Osteoblast (primary cell): ENCODE results near the gene SLITRK2. TPM values are rescaled to one million over a fixed set of nuclear protein-coding genes. Genes with fewer than 3 reads are reported as not detected.

Experiments
- DNase-seq: peaks from one replicate; pipeline ENCODE4 v3.0.0; 2011; ENCODE audit warnings: low spot score, mixed read lengths; ENCODE audit not compliant: insufficient read length; ENCODE audit errors: missing footprints
- H2AFZ ChIP-seq: 2 replicates; pipeline ENCODE4 v1.6.0; 2011; ENCODE audit warnings: mild to moderate bottlenecking, low read length
- H3K27ac ChIP-seq: 2 replicates; pipeline ENCODE4 v1.5.1; 2011; ENCODE audit warnings: mild to moderate bottlenecking, low read depth, low read length, moderate library complexity
- H3K27me3 ChIP-seq: 2 replicates; pipeline ENCODE4 v1.6.0; 2012; ENCODE audit warnings: mild to moderate bottlenecking, control low read depth, inconsistent platforms, low read length, moderate library complexity; ENCODE audit not compliant: insufficient read depth
- H3K36me3 ChIP-seq: 2 replicates; pipeline ENCODE4 v1.5.1; 2011; ENCODE audit warnings: mild to moderate bottlenecking, low read length, control low read depth, moderate library complexity; ENCODE audit not compliant: insufficient read depth
- H3K4me1 ChIP-seq: 2 replicates; pipeline ENCODE4 v1.5.1; 2011; ENCODE audit warnings: mild to moderate bottlenecking, low read length, control low read depth, moderate library complexity; ENCODE audit not compliant: insufficient read depth
- H3K4me2 ChIP-seq: 2 replicates; pipeline ENCODE4 v1.6.0; 2011; ENCODE audit warnings: mild to moderate bottlenecking, low read length; ENCODE audit not compliant: insufficient read depth
- H3K4me3 ChIP-seq: fragments of 200-600 bp; sonication (generic); 3 replicates; pipeline ENCODE4 v1.5.1; 2012; ENCODE audit warnings: mild to moderate bottlenecking, low read length, inconsistent platforms; ENCODE audit not compliant: insufficient read depth
- H3K79me2 ChIP-seq: 2 replicates; pipeline ENCODE4 v1.6.0; 2012; ENCODE audit warnings: mild to moderate bottlenecking, low read length, control low read depth, inconsistent platforms; ENCODE audit not compliant: insufficient read depth
- H3K9me3 ChIP-seq: 2 replicates; pipeline ENCODE4 v1.5.1; 2011; ENCODE audit warnings: low read depth, low read length, control low read depth
- H4K20me1 ChIP-seq: 2 replicates; pipeline ENCODE4 v1.6.0; 2012; ENCODE audit warnings: mild to moderate bottlenecking, low read length, control low read depth; ENCODE audit not compliant: insufficient read depth
- CTCF ChIP-seq: IDR thresholded peaks from 2 replicates; pipeline ENCODE4 v1.5.1; 2011; ENCODE audit warnings: mild to moderate bottlenecking, low read depth, low read length, moderate library complexity; ENCODE audit errors: extremely low read depth
- total RNA-seq: library from RNA; depleted of rRNA; stranded (reverse); fragments of >200 nt; gene quantifications from 2 replicates; pipeline ENCODE4 v1.2.3, GENCODE V29; 2012

The SLITRK2 gene
- not detected in 2 replicates for total RNA-seq

GRCh38 chrX:145817331-145818185, at the start of gene SLITRK2:
Gene SLITRK2, plus strand, starts transcription at chrX:145817829. Its CDS starts 4,597 bp downstream, at chrX:145822426.
- Histone ChIP-seq H3K27me3 (no peaks in the 10 kb centered on the region), H3K36me3 (no peaks in the 10 kb centered on the region), H3K9me3 (no peaks in the 10 kb centered on the region), H2AFZ (no peak within 1 kb of the TSS), H3K4me1 (no peaks in the 10 kb centered on the region), H3K27ac (no peak within 1 kb of the TSS), H3K4me3 (no peak within 1 kb of the TSS), H3K79me2 (no peaks in the 10 kb centered on the region), H3K4me2 (no peak within 1 kb of the TSS), H4K20me1 (no peaks in the 10 kb centered on the region)
- DNase-seq: no peak
- no peak for TF ChIP-seq CTCF

GRCh38 chrX:145773006-145773405, 44.6 kb upstream of the SLITRK2 start:
- DNase-seq: no peak
- no peak for TF ChIP-seq CTCF
- peaks cover 2% of the 10 kb centered on the region for H3K9me3 ChIP-seq
- H4K20me1 ChIP-seq: no peaks in the 10 kb centered on the region
- H2AFZ ChIP-seq: no peak overlapping the region
- no peak overlapping the region for H3K27ac ChIP-seq
- no peak overlapping the region for H3K4me3 ChIP-seq
- H3K36me3 ChIP-seq: no peaks in the 10 kb centered on the region
- H3K79me2 ChIP-seq: no peaks in the 10 kb centered on the region
- H3K4me1 ChIP-seq: no peaks in the 10 kb centered on the region
- no peak overlapping the region for H3K4me2 ChIP-seq
- no peaks in the 10 kb centered on the region for H3K27me3 ChIP-seq

- Histone ChIP-seq H2AFZ (no peak overlapping the region), H3K4me3 (no peak overlapping the region), H3K4me2 (no peak overlapping the region), H3K36me3 (no peaks in the 10 kb centered on the region), H3K27ac (no peak overlapping the region), H3K4me1 (no peaks in the 10 kb centered on the region), H4K20me1 (no peaks in the 10 kb centered on the region), H3K79me2 (no peaks in the 10 kb centered on the region), H3K9me3 (no peaks in the 10 kb centered on the region), H3K27me3 (no peaks in the 10 kb centered on the region)
- TF ChIP-seq CTCF: no peak
- DNase-seq: no peak
These were observed 25.3 kb upstream of the SLITRK2 start for GRCh38 chrX:145792281-145792680.

GRCh38 chrX:145803508-145803907, 14.1 kb upstream of the SLITRK2 start:
- H3K27ac ChIP-seq: no peak overlapping the region
- H3K4me3 ChIP-seq: no peak overlapping the region
- no peak for DNase-seq

More at GRCh38 chrX:145803508-145803907, 14.1 kb upstream of the SLITRK2 start:
- no peak for TF ChIP-seq CTCF
- Histone ChIP-seq H3K36me3 (no peaks in the 10 kb centered on the region), H2AFZ (no peak overlapping the region), H3K4me2 (no peak overlapping the region), H3K27me3 (no peaks in the 10 kb centered on the region), H3K9me3 (peaks cover 2% of the 10 kb centered on the region), H3K4me1 (no peaks in the 10 kb centered on the region), H4K20me1 (no peaks in the 10 kb centered on the region), H3K79me2 (no peaks in the 10 kb centered on the region)
